Measurements from ENCODE around the gene GPC6. TPM values are rescaled to one million over a fixed set of nuclear protein-coding genes. Genes with fewer than 3 reads are reported as not detected.

GPC6 gene
- polyA plus RNA-seq, 2 of the 4 experiments (the other 2 are of a cell fraction), result 8.0 to 14.4 TPM

DNA sequence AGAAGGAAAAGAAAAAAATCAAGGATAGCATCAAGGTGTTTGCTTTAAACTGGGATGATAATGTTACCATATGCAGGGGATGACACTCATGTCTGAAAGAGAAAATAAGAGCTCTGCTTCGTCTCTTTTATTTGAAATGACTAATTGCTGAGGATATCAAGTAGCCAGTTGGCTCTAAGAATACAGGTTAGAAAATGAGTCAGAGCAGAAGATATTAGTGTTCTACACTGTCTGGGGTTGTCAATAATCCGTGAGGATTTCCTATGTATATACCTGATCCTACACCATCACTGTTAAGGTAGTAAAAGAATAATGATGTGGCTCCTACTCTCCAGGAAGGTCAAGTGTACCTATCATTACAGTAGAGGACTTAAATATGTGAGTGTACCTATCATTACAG, 562.5 kb downstream of the GPC6 start:
- ChIA-PET POLR2A (no interaction called here), CTCF (no interaction called here)
- Histone ChIP-seq H3K27ac (no peak overlapping the region), H3K9me3 (no peaks in the 10 kb centered on the region), H3K4me2 (no peak overlapping the region), H3K4me1 (no peaks in the 10 kb centered on the region), H3K4me3 (no peak overlapping the region)
- no peak for DNase-seq (ENCODE audit: low read depth in 1 of 2, low spot score in 1 of 2)
- WGBS (ENCODE audit: missing lambda C conversion rate), result 18% methylated on average over 2 of the region's 2 CpGs
- TF ChIP-seq TP53 (CRISPR knock-in tag; IDR thresholded peaks at IDR 0.05) (no peak), RAD21 (conservative IDR thresholded peaks at IDR 0.05 in 1 of 2, IDR thresholded peaks at IDR 0.05 in 1 of 2) (no peak), NPAS2 (CRISPR knock-in tag; IDR thresholded peaks at IDR 0.05; ENCODE audit: borderline replicate concordance) (no peak), MYC (IDR thresholded peaks at IDR 0.05; ENCODE audit: borderline replicate concordance, low read length) (no peak), NFE2L2 (conservative IDR thresholded peaks at IDR 0.05; ENCODE audit: low read length) (no peak), FOSL2 (IDR thresholded peaks at IDR 0.05) (no peak), FOSL2 (CRISPR knock-in tag; IDR thresholded peaks at IDR 0.05) (no peak)
- TF ChIP-seq, protein P1, sequence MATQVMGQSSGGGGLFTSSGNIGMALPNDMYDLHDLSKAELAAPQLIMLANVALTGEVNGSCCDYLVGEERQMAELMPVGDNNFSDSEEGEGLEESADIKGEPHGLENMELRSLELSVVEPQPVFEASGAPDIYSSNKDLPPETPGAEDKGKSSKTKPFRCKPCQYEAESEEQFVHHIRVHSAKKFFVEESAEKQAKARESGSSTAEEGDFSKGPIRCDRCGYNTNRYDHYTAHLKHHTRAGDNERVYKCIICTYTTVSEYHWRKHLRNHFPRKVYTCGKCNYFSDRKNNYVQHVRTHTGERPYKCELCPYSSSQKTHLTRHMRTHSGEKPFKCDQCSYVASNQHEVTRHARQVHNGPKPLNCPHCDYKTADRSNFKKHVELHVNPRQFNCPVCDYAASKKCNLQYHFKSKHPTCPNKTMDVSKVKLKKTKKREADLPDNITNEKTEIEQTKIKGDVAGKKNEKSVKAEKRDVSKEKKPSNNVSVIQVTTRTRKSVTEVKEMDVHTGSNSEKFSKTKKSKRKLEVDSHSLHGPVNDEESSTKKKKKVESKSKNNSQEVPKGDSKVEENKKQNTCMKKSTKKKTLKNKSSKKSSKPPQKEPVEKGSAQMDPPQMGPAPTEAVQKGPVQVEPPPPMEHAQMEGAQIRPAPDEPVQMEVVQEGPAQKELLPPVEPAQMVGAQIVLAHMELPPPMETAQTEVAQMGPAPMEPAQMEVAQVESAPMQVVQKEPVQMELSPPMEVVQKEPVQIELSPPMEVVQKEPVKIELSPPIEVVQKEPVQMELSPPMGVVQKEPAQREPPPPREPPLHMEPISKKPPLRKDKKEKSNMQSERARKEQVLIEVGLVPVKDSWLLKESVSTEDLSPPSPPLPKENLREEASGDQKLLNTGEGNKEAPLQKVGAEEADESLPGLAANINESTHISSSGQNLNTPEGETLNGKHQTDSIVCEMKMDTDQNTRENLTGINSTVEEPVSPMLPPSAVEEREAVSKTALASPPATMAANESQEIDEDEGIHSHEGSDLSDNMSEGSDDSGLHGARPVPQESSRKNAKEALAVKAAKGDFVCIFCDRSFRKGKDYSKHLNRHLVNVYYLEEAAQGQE (IDR thresholded peaks at IDR 0.05), result no peak
- TF ChIP-seq, protein P2, sequence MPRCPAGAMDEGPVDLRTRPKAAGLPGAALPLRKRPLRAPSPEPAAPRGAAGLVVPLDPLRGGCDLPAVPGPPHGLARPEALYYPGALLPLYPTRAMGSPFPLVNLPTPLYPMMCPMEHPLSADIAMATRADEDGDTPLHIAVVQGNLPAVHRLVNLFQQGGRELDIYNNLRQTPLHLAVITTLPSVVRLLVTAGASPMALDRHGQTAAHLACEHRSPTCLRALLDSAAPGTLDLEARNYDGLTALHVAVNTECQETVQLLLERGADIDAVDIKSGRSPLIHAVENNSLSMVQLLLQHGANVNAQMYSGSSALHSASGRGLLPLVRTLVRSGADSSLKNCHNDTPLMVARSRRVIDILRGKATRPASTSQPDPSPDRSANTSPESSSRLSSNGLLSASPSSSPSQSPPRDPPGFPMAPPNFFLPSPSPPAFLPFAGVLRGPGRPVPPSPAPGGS (IDR thresholded peaks at IDR 0.05), result no peak
- ATAC-seq, result no peak
- FAIRE-seq, result no peak

DNA sequence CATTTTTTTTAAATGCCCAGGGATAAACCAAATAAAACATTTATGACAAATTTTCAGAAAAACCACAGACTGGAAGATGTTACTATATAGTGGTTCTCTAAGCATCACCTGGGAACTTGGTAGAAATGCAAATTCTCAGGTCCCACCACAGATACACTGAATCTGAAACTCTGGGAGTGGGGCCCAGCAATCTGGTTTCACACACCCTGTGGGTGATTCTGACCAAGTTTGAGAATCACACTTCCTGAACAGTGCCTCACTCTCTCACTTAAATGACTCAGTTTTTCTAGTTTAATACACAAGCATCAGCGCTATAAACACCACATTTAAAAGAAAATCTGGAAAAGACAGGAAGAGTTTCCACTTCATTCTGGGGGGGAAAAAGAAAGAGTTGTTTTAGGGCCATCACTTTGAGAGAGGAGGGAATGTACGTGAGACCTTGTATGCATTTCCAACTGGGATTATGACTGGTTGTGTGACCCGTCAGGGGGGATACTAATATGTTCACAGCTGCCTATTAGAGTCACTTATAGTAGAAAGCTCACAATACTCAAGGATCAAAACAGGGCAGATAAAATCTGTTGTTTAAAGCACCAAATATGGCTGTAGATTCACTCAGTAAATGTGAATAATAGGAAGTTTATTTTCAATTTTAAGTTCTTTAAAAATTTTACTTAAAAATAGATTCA, 567.7 kb downstream of the GPC6 start:
- H3K4me3 ChIP-seq, result no peak overlapping the region
- H3K9me3 ChIP-seq, result no peaks in the 10 kb centered on the region
- TF ChIP-seq, protein P2 (IDR thresholded peaks at IDR 0.05), result no peak
- TF ChIP-seq MAZ (IDR thresholded peaks at IDR 0.05; ENCODE audit: borderline replicate concordance, low read depth, low read length), result no peak
- no peak for TF ChIP-seq POLR2AphosphoS2 (conservative IDR thresholded peaks at IDR 0.05; ENCODE audit: low read length)
- TF ChIP-seq, protein P3, sequence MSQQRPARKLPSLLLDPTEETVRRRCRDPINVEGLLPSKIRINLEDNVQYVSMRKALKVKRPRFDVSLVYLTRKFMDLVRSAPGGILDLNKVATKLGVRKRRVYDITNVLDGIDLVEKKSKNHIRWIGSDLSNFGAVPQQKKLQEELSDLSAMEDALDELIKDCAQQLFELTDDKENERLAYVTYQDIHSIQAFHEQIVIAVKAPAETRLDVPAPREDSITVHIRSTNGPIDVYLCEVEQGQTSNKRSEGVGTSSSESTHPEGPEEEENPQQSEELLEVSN (IDR thresholded peaks at IDR 0.05; ENCODE audit: borderline replicate concordance, low read depth), result no peak
- TF ChIP-seq KDM1A (IDR thresholded peaks at IDR 0.05; ENCODE audit: low read depth), result no peak
- H3K27ac ChIP-seq, result no peak overlapping the region
- ATAC-seq (no peak), DNase-seq (ENCODE audit: low read depth in 1 of 2, low spot score in 1 of 2) (no peak), FAIRE-seq (no peak)
- WGBS (ENCODE audit: missing lambda C conversion rate), result 39% methylated on average over 3 of the region's 3 CpGs
- CTCF ChIA-PET, result no interaction called here
- H3K4me2 ChIP-seq, result no peak overlapping the region
- H3K4me1 ChIP-seq, result no peaks in the 10 kb centered on the region
- POLR2A ChIA-PET, result no interaction called here

DNA sequence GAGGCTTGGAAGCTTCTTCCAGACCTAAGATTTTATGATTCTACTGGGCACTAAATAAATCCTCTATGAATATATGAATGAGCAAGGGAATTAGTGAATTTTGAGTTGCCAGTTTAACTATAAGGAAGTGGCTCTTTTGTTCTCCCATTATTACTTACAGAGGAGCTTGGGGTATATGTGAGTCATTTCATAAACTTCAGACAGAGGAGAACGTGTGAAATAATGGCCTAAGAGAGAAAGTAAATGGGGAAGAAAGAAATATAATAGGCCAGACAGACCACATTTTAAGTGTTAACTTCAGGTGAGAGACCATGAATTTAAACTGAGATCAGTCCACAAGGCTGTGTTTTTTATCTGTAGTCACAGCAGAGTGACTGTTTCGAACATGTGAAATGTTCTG, 570.9 kb downstream of the GPC6 start:
- no peaks in the 10 kb centered on the region for H3K9me3 ChIP-seq
- ChIA-PET POLR2A (no interaction called here), CTCF (no interaction called here)
- no peak for FAIRE-seq
- no peak overlapping the region for H3K27ac ChIP-seq
- TF ChIP-seq RFX5 (IDR thresholded peaks at IDR 0.05) (no peak), MYC (IDR thresholded peaks at IDR 0.05; ENCODE audit: borderline replicate concordance, low read length) (no peak), CBX8 (IDR thresholded peaks at IDR 0.05) (no peak), CEBPB (IDR thresholded peaks at IDR 0.05) (no peak), HOXB13 (CRISPR knock-in tag; IDR thresholded peaks at IDR 0.05; ENCODE audit: low read depth) (no peak), MAFK (IDR thresholded peaks at IDR 0.05; ENCODE audit: partially characterized antibody) (no peak), TP53 (CRISPR knock-in tag; IDR thresholded peaks at IDR 0.05) (no peak), RAD21 (conservative IDR thresholded peaks at IDR 0.05 in 1 of 2, IDR thresholded peaks at IDR 0.05 in 1 of 2) (no peak), ZC3H11A (IDR thresholded peaks at IDR 0.05) (no peak), KDM5A (IDR thresholded peaks at IDR 0.05) (no peak)
- TF ChIP-seq, protein P4, sequence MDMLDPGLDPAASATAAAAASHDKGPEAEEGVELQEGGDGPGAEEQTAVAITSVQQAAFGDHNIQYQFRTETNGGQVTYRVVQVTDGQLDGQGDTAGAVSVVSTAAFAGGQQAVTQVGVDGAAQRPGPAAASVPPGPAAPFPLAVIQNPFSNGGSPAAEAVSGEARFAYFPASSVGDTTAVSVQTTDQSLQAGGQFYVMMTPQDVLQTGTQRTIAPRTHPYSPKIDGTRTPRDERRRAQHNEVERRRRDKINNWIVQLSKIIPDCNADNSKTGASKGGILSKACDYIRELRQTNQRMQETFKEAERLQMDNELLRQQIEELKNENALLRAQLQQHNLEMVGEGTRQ (IDR thresholded peaks at IDR 0.05), result no peak
- H3K4me1 ChIP-seq, result no peaks in the 10 kb centered on the region
- DNase-seq (ENCODE audit: low read depth in 1 of 2, low spot score in 1 of 2), result no peak
- WGBS (ENCODE audit: missing lambda C conversion rate), result 31% methylated on average over 2 of the region's 2 CpGs
- ATAC-seq, result no peak
- H3K4me2 ChIP-seq, result no peak overlapping the region
- no peak overlapping the region for H3K4me3 ChIP-seq

Data from A549 (cell line).